Left renal cortex interstitium (tissue), 4 donors: ENCODE data around the gene ATL1. TPM values are rescaled to one million over a fixed set of nuclear protein-coding genes. Genes with fewer than 3 reads are reported as not detected.
"Not testable (repeated sequence)": the region's sequence is repeated elsewhere in the genome, so short reads cannot be mapped to it uniquely, and the experiment has no call there.

Source experiments
- DNase-seq, 4 donors: peaks; one replicate each; pipeline ENCODE4 v3.0.0-alpha.2; 2013; ENCODE audit warnings: low read depth in 4 of 4, low spot score in 2 of 4, missing footprints in 1 of 4
- polyA plus RNA-seq, 4 donors: library from polyadenylated mRNA; unstranded; fragments of 120-200 nt; gene quantifications; one replicate each; pipeline ENCODE4 v1.2.1, GENCODE V29; 2013; ENCODE audit not compliant: insufficient read length in 4 of 4

Gene ATL1
- polyA plus RNA-seq, 4 donors: 6.8 to 10.1 (median 8.5) TPM

GRCh38 chr14:50533806-50534205, 26.1 kb upstream of the ATL1 start:
- no peak for DNase-seq

DNA sequence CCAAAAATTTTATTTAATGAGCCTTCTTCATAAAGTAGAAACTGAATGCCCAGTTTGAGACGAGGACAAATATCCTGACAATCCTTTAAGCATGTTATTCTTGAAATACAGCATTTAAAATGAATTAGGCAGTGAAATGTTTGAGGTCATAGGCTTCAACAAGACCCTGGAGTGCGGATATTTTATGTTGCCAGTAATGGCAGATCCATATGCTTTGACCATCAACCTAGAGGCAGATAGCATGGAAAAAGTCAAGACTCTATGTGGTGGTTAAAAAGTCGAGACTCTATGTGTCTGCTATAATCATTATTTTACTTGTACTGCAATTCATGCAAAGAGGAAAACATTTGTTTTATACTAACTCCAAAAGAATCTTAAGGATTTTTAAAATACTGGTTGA, 25.5 kb upstream of the ATL1 start:
- no peak for DNase-seq

DNA sequence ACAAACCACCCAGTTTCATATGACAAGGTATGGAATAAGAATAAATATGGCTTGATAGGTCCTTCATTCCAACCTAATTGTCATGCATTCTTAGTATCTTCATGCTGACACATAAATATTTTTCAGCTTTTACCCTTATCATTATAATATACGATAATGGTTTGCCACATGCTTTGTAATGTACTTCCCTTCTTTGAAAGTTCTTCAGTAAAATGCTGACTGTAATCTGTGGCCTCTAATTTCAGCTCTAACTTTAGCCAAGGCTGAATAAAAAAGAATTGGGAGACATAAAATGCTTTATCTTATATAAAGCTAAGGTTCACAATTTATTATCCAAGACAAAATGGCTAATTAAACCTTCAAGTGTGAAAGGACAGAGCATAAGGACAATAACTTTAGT, 24.9 kb upstream of the ATL1 start:
- no peak for DNase-seq

DNA sequence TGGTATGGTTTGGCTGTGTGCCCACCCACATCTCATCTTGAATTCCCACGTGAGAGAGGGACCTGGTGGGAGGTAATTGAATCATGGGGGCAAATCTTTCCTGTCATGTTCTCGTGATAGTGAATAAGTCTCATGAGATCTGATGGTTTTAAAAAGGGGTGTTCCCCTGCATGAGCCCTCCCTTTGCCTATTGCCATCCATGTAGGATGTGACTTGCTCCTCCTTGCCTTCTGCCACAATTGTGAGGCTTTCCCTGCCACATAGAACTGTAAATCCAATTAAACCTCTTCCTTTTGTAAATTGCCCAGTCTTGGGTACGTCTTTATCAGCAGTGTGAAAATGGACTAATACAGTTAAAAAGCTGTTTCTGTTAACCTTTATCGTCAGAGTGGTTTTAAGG, 21.9 kb upstream of the ATL1 start:
- not testable (repeated sequence) for DNase-seq

DNA sequence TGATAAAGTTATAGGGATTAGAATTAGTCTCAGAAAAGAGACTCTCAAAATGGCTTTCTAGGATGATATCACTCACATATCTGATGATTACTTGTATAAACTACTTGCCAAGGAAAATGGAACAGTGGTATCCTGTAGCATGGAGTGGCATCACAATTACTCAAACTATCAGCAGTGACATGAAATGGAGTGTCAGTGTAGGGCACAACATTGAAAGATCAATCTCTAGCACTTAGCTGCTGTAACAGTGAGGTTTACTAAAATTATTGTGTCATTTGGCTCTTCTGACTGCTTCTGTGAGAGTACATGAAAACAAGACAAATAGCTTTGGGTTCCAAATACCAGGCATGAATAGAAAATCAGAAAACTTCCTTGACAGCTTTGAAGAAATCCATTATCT, 20.9 kb upstream of the ATL1 start:
- DNase-seq: no peak

DNA sequence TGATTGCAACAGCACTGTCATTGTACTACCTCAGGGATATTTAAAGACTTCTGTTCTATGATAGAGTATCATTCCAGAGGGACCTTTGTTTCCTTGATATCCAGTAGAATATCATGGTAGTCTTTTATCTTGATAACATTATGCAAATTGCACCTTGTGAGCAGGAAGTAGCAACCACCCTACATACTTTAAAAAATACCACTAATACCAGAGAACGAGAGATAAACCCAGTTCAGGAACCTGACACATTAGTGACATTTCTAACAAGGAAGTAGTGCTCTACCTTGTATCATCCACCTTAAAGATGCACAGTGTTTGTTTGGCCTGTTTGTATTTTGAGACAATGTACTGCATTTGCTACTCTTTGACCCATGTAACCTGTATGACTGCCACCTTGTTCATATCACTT, 18.8 kb upstream of the ATL1 start:
- DNase-seq: no peak

DNA sequence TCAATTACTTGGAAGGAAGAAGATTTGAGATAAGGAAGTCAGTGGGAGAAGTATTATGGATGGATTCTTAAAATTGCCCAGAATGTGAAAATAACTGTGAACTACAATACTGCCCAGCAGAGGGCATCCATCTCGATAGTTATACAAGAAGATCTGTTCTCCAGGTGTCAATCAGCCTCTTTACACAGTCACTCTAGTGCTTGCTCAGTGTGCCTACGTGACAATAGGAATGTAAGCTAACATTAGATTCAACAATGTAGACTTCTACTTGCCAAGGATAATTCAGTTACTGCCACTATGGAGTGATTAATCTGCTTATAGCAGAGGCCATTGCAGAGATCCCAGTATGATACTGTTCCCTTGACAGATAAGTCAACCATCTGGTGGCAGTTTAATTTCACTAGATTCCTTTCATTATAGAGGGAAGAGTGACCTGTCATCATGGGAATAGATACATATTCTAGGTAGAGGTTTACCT, 17.0 kb upstream of the ATL1 start:
- no peak for DNase-seq

- DNase-seq: no peak
These were observed 15.0 kb upstream of the ATL1 start for GRCh38 chr14:50544911-50545310.

GRCh38 chr14:50545618-50546017, 14.3 kb upstream of the ATL1 start:
- DNase-seq: no peak

DNA sequence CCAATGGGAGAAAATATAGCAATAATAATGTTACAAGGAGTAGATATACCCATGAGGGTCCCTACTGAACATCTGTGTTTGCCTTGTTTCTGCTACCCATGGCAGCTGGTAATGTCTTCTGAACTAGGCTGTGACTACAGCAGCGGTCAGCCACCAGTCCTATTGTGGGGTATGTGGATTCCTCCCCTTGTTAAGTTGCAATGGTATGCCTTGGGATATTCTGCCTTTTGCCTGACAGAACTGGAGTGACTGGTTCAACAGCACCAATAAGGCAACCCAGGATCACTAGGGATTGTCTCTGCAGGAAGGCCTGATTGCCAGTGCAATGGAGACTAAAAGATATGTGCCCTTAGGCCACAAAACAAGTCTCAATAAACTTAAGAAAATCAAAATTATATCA, 9.7 kb upstream of the ATL1 start:
- DNase-seq: no peak

DNA sequence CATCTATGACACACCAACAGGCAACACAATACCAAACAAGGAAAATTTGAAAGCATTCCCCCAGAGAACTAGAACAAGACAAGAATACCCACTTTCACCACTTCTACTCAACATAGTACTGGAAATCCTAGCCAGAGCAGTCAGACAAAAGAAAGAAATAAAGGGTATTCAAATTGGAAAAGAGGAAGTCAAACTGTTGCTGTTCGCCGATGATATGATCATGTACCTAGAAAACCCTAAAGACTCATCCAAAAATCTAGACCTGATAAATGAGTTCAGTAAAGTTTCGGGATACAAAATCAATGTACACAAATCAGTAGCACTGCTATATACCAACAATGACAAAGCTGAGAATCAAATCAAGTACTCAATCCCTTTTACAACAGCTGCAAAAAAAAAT, 8.1 kb upstream of the ATL1 start:
- no peak for DNase-seq

- not testable (repeated sequence) for DNase-seq
These were observed 7.1 kb upstream of the ATL1 start for GRCh38 chr14:50552796-50553195.

DNA sequence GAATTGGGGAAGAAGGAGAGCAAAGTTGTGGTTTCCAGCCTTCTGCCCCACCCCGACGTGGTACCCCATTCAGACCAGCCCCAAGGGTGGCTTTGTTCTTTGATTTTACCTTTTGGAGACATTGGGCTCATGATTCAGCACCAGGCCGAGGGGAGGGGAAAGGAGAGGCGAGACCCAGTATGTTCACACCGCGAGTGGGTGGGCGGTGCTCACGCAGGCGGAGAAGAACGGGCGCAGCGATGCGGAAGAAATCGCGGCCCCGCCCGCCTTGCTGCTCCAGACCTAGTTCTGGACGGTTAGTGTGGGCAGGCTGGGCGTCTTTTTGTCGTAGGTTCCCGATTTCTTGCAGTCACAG, 963 bp downstream of the ATL1 start:
- peak; percentile 30 to 50 (median 40) for DNase-seq

DNA sequence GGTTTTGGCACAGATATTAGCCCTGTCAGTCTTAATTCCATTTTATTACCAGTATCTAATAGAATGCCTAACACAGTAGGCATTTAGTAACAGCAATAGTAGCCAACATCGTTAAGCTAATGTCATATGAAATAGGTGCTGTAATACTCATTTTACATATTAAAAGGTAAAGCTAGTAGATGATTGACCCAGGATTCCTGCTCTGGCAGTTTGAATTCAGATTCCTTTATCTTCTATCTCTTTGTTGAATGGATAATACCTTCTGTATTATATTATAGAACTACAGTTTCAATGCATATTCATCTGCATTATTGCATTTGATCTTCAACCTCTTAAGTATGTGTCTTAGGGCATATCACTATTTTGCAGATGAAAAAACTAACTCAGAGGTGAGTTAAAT, 2.9 kb downstream of the ATL1 start:
- DNase-seq: no peak

DNA sequence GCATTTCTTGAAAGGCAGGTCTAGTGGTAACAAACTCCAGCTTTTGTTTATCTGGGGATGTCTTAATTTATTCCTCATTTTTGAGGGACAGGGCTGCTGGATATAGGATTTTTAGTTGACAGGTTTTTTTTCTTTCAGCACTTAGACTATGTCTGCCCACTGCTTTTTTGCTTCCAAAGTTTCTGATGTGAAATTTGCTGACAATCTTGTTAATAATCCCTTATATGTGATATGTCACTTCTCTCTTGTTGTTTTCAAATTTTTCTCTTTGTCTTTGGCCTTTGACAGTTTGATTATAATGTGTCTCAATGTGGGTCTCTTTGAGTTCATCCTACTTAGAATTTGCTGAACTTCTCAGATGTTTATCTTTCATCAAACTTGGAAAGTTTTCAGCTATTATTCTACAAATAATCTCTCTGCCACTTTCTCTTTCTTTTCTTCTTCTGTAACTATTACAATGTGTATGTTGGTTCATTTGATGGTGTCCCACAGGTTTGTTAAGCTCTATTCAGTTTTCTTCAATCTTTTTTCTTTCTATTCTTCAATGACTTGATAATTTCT, 9.8 kb downstream of the ATL1 start:
- no peak for DNase-seq

GRCh38 chr14:50573862-50574261, 13.9 kb downstream of the ATL1 start:
- DNase-seq: no peak

GRCh38 chr14:50575769-50576168, 15.8 kb downstream of the ATL1 start:
- no peak for DNase-seq

DNA sequence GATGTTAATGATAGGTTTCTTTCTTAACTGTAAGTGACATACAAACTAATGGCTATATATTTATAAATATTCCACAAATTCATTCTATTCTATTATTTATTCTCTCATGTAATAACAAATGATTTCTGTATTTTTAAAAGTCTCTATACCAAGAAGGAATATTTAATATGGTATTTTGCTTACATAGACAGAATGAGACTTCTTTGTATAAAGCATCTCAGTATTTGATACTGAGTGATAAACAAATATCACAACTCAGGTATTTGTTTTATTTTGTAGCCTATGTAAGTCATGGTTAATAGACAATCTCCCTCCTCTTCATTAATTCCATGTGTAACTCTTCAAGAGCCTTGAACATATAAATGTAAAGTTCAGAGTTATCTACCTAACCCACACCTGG, 18.0 kb downstream of the ATL1 start:
- DNase-seq: no peak

DNA sequence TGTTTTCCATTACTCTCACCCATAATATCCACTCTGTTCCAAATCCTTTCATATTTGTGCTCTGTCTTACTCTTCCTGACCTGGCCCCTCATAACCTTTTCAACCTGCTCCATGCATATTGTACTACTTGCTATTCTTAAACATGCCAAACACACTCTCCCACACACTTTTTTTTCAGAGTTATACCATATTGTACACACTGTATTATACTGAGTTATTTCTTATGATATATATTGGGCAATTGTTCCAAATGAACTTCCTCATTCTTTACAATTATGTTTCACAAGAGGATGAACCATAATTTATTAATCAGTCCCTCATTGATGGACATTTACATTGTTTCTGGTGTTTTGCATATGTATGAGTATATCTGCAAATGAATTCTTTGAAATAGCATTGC, 18.5 kb downstream of the ATL1 start:
- no peak for DNase-seq

GRCh38 chr14:50590464-50590863, 30.5 kb downstream of the ATL1 start:
- DNase-seq: no peak

DNA sequence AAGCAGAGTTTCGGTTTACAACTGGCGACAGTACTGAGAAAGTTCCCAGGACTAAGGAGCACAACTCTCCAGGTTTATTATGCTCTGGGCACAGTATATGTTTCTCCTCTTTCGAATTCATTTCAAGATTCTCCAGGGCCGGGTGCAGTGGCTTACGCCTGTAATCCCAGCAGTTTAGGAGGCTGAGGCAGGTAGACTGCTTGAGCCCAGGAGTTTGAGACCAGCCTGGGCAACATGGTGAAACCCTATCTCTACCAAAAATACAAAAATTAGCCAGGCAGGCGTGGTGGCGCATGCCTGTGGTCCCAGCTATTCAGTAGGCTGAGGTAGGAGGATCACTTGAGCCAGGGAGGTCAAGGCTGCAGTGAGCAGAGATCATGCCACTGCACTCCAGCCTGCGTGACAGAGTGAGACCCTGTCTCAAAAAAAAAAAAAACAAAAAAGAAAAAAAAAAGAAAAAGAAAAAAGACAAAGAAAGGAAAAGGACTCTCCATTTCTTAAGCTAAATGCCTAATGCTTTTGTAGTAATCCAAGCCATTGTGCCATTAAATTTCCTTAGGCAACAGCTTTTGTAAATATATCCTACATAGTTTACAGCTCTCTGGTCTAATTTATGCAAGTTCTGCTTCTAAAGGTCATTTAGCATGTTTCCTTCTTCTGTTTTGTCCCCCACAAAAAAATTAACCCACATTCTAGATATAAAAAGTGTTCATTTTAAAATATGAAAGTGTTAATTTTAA, 34.8 kb downstream of the ATL1 start:
- no peak for DNase-seq

- DNase-seq: no peak
These were observed 38.8 kb downstream of the ATL1 start for GRCh38 chr14:50598765-50599164.
